Skeletal muscle tissue (tissue), 4 donors: ENCODE results near the gene KCNT2. TPM values are rescaled to one million over a fixed set of nuclear protein-coding genes. Genes with fewer than 3 reads are reported as not detected.

Experiments used
- H3K27ac ChIP-seq: one replicate; pipeline ENCODE4 v1.7.0; 2013; ENCODE audit warnings: mild to moderate bottlenecking, low read depth, low read length, inconsistent platforms
- H3K27me3 ChIP-seq, 3 donors: one replicate each; pipeline ENCODE4 v1.7.0; 2013; ENCODE audit warnings: low read length in 3 of 3; ENCODE audit not compliant: control insufficient read depth in 3 of 3, insufficient read depth in 3 of 3
- H3K36me3 ChIP-seq, 3 donors: one replicate each; pipeline ENCODE4 v1.7.0; 2013; ENCODE audit warnings: low read length in 3 of 3; ENCODE audit not compliant: control insufficient read depth in 3 of 3, insufficient read depth in 3 of 3
- H3K4me1 ChIP-seq, 3 donors: one replicate each; pipeline ENCODE4 v1.7.0; 2013; ENCODE audit warnings: low read length in 3 of 3, mild to moderate bottlenecking in 3 of 3; ENCODE audit not compliant: control insufficient read depth in 3 of 3, insufficient read depth in 3 of 3
- H3K4me3 ChIP-seq, 3 donors: one replicate each; pipeline ENCODE4 v1.7.0; 2013; ENCODE audit warnings: low read length in 3 of 3
- H3K9ac ChIP-seq, 3 donors: one replicate each; pipeline ENCODE4 v1.7.0; 2013; ENCODE audit warnings: low read length in 3 of 3, mild to moderate bottlenecking in 3 of 3, moderate library complexity in 2 of 3, low read depth in 1 of 3
- H3K9me3 ChIP-seq, 3 donors: one replicate each; pipeline ENCODE4 v1.7.0; 2013; ENCODE audit warnings: low read length in 3 of 3; ENCODE audit not compliant: control insufficient read depth in 3 of 3
- total RNA-seq: library from RNA; depleted of rRNA; stranded (reverse); fragments of >200 nt; gene quantifications from one replicate; pipeline ENCODE4 v1.2.3, GENCODE V29; 2014
- donor health status: Osteomylitis.

Gene KCNT2
- total RNA-seq, 1 donor from 2014 or later, result 8.9 TPM

DNA sequence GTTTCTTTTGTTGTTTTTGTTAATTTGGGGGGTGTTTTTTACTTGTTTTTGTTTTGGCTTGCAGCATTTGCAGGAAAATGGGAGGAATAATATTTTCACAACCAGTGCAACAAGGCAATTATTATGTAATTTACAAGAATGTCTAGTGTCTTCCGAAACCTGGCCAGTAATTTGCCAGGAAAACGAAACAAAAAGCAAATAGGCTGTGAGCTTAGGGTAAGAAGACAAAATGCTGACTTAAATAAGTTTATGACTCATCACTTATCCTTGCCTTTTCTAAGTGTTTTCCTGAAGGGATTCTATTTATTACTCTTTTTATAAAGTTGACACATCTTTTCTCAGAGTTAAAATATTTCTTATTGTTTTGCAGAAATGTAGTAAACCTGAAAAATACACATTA lies 49.8 kb downstream of the KCNT2 start:
- Histone ChIP-seq H3K9ac (peak overlapping the region in 2 of 3 donors; percentile 24 to 61), H3K36me3 (no peaks in the 10 kb centered on the region), H3K4me1 (no peaks in the 10 kb centered on the region), H3K4me3 (peak overlapping the region in 1 of 3 donors; percentile 40), H3K9me3 (peaks cover 0 to under 1% (median 0%) of the 10 kb centered on the region in 3 donors), H3K27me3 (no peaks in the 10 kb centered on the region), H3K27ac (no peak overlapping the region)

DNA sequence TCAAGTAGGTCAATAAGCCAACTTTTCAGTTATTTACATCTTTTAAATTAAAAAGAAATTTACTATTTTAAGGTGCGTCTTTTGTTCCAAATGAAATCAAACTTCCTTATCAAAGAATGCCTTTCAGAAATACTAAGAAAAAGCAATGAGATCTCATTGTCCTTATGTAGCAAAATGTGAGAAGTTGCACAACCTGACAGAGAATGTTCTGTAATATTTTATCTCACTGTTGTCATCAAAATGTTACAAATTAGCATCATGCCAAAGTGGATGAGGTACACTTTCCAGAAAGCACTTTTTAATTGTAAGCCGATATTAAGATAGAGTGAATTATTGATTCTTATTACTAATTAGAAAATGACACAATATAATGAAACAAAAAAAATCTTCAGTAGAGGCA lies 50.4 kb downstream of the KCNT2 start:
- Histone ChIP-seq H3K27me3 (no peaks in the 10 kb centered on the region), H3K36me3 (no peaks in the 10 kb centered on the region), H3K4me3 (peak overlapping the region in 1 of 3 donors; percentile 40), H3K9ac (no peak overlapping the region), H3K4me1 (no peaks in the 10 kb centered on the region), H3K27ac (no peak overlapping the region), H3K9me3 (no peaks in the 10 kb centered on the region)

DNA sequence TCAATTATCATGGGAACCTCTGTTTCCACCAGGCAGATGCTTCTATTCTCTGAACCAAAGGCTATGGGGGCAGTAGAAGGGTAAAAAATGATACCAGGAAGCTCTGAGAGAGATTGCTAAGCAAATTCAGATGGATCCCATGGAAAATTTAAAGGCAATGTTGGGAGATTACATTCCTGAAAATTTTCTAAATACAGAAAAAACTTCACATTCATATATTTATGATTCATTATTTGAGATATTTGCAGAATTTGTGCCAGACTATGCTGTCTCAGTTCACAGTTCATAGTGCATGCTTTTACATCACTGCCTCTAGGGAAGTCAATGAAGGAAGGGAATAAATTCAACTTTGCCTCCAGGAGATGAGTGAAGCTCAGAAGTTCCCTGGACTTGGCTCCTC lies 57.5 kb downstream of the KCNT2 start:
- H3K36me3 ChIP-seq, result no peaks in the 10 kb centered on the region
- no peak overlapping the region for H3K4me3 ChIP-seq
- no peaks in the 10 kb centered on the region for H3K27me3 ChIP-seq
- H3K4me1 ChIP-seq, result no peaks in the 10 kb centered on the region
- no peak overlapping the region for H3K9ac ChIP-seq
- no peaks in the 10 kb centered on the region for H3K9me3 ChIP-seq
- H3K27ac ChIP-seq, result no peak overlapping the region

DNA sequence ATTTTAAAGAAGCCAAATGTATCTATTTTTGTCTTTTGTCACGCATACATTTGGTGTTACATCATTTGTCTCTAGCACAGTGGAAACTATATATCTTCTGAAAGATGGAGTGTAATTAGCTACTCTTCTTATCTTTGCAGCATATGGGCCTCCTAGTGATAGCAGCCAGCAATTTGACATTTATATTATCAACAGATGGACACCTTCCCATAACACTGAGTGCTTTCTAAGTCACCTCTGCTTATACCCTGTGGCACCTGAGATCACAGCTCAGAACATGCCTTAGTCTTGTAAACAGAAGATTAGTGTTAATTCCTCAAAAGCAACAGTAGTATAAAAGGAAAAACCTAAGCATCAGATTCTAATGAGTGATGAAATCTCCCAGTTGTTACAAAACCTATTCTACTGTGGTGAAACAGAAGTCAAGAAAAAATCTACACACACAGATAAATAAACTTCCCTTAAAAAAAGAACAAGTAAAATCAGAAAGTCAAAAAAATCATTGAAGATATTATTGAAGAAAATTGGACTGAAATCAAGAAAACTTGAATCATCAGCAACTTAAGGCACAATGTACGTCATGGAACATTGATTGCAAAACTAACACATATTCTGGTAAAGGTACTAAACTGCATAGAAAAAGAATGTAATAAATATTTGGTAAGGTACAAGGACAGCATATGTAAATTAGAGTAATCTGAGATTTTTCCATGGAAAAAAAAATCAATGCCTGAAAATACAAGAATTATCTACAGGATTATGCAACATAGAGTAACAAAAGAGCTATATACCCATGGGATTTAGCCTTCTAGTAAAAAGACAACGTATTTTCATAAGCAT lies 61.7 kb downstream of the KCNT2 start:
- no peaks in the 10 kb centered on the region for H3K4me1 ChIP-seq
- H3K4me3 ChIP-seq, result no peak overlapping the region
- no peak overlapping the region for H3K9ac ChIP-seq
- no peaks in the 10 kb centered on the region for H3K27me3 ChIP-seq
- no peaks in the 10 kb centered on the region for H3K36me3 ChIP-seq
- H3K27ac ChIP-seq, result no peak overlapping the region
- no peaks in the 10 kb centered on the region for H3K9me3 ChIP-seq

DNA sequence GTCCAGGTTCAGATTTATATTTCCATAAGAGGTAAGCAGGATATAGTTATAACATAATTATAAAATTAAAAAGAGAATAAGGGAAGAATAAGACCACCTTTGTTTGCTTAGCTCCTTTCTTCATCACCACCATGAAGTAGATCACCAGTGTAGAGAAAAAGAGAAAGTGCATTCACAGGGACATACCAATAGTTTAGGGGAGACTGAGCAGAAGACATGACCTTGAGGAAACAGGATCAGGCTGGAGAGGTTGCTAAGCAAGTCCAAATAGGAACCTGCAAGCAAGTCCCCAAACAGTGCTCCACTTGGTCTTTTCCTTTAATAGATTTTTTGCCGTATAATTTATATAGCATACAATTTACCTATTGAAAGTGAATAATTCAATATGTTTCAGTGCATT lies 63.0 kb downstream of the KCNT2 start:
- Histone ChIP-seq H3K9ac (no peak overlapping the region), H3K4me3 (no peak overlapping the region), H3K36me3 (no peaks in the 10 kb centered on the region), H3K4me1 (no peaks in the 10 kb centered on the region), H3K27me3 (no peaks in the 10 kb centered on the region), H3K27ac (no peak overlapping the region), H3K9me3 (no peaks in the 10 kb centered on the region)

DNA sequence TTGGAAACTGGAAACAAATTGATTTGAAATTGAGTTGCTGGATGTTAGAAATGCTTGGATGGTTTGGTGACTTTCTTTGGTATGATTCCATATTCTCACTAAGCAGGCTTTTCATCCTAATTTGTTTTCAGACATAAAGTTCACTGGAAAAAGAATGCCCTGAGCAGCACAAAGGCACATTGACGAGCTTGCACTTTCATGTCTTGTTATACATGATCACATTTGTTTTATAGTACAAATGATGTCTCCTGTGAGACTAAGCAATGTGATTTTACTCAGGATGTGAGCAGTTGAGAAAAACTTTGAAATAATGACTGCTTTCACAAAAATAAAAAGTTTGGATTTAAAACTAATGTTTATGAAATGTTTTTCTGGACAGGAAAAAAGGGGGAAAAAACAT lies 63.6 kb downstream of the KCNT2 start:
- Histone ChIP-seq H3K27me3 (no peaks in the 10 kb centered on the region), H3K9ac (no peak overlapping the region), H3K27ac (no peak overlapping the region), H3K4me3 (no peak overlapping the region), H3K36me3 (no peaks in the 10 kb centered on the region), H3K9me3 (no peaks in the 10 kb centered on the region), H3K4me1 (no peaks in the 10 kb centered on the region)

DNA sequence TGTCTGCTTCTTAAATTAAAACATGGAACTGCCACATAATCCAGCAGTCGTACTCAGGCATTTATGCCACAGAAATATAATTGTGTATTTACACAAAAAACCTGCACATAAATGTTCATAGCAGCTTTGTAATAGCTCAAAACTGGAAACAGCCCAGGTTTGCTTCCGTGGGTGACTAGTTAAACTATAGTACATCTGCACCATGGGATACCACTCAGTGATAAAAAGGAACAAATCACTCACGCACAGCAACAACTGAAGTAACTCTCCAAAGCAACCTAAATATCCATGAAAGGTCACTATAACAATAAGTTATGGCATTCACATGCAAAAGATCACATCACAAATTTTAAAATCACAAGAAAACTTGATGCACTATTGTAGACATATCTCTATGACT lies 64.4 kb downstream of the KCNT2 start:
- no peaks in the 10 kb centered on the region for H3K27me3 ChIP-seq

DNA sequence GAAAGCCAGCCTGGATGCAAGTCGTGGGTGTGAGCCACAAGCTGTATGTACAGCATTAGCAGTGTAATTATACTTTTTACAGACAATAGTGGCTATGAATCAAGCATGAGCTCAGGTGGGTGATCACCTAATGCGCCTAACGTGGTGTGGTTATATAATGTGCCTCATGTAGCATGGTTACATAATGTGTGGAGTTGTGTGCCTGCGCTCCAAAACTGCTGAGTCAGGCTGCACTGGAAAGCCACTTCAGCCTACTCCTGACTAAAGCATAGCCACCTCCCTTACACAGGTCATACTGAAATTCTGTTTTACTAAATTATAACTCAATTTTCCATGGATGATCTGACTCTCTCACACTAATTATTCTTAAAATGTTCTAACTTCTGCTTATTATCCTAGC lies 69.8 kb downstream of the KCNT2 start:
- no peaks in the 10 kb centered on the region for H3K4me1 ChIP-seq
- no peak overlapping the region for H3K9ac ChIP-seq
- H3K4me3 ChIP-seq, result no peak overlapping the region
- H3K27me3 ChIP-seq, result no peaks in the 10 kb centered on the region
- no peak overlapping the region for H3K27ac ChIP-seq
- H3K9me3 ChIP-seq, result peaks cover 2 to 5% (median 4%) of the 10 kb centered on the region in 3 donors
- no peaks in the 10 kb centered on the region for H3K36me3 ChIP-seq

More for the DNA sequence above, 64.4 kb downstream of the KCNT2 start:
- no peaks in the 10 kb centered on the region for H3K9me3 ChIP-seq
- H3K4me3 ChIP-seq, result no peak overlapping the region
- no peak overlapping the region for H3K27ac ChIP-seq
- H3K9ac ChIP-seq, result no peak overlapping the region
- no peaks in the 10 kb centered on the region for H3K4me1 ChIP-seq
- no peaks in the 10 kb centered on the region for H3K36me3 ChIP-seq

DNA sequence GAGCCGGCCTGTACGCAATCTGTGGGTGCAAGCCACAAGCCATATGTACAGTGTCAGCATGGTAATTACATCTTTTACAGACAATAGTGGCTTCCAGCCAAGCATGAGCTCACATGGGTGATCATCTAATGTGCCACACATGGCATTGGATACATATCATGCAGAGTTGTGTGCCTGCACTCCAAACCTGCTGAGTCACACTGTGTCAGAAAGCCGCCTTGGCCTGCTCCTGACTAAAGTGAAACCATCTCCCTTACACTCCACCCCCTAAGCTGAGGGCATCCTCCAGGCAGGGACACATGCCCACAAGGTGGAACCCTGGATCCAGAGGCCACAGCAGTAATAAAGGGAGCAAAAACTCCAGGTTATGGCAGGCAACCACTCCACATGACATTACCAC lies 72.5 kb downstream of the KCNT2 start:
- H3K9ac ChIP-seq, result no peak overlapping the region
- H3K27me3 ChIP-seq, result no peaks in the 10 kb centered on the region
- H3K4me3 ChIP-seq, result no peak overlapping the region
- H3K36me3 ChIP-seq, result no peaks in the 10 kb centered on the region
- peaks cover 2 to 5% (median 4%) of the 10 kb centered on the region in 3 donors for H3K9me3 ChIP-seq
- H3K27ac ChIP-seq, result no peak overlapping the region
- H3K4me1 ChIP-seq, result no peaks in the 10 kb centered on the region

DNA sequence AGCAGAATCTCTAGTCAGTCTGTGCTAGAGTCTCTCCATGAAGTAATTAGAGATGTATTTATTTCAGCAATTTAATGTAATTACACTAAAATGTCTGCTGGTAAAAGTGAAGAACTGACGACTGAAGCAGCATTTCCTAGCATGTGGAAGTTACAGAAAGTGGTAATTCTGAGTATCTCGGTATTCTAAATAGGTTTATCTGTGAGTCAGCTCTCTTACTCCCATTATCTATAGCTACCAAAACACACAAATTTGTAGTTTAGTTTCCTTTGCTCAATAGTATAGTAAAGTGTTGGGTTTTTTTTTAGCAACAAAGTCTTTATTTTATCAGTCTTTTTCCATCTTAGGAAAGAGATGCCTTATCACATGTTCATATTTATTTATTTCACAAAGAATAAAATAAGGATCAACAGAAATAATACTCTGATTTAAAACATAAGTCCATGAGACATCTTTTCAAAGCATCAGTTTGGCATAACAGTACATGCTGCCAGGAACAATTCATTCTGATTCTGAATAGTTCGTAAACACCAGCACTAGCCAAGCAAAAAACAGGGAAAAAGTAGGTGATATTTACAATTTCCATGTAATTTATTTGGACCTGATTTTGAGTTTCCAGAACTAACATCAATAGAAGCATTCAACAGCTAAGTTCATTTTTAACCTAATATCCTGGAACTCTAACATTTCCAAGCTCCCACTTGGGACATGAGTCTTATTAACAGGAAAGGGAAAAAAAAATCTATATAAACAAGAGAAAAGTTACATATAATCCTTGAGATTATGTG lies 76.3 kb downstream of the KCNT2 start:
- Histone ChIP-seq H3K27me3 (no peaks in the 10 kb centered on the region), H3K27ac (no peak overlapping the region), H3K36me3 (no peaks in the 10 kb centered on the region), H3K9me3 (peaks cover 2 to 5% (median 2%) of the 10 kb centered on the region in 3 donors), H3K9ac (no peak overlapping the region), H3K4me3 (no peak overlapping the region), H3K4me1 (no peaks in the 10 kb centered on the region)
